CD14-positive monocyte (primary cell): ENCODE measurements around the gene DDX18. TPM values are rescaled to one million over a fixed set of nuclear protein-coding genes. Genes with fewer than 3 reads are reported as not detected.
A peak's percentile ranks its signal among the peaks of the same experiment; 100 is the strongest.

Experiments used
- DNase-seq, 3 donors: peaks; one replicate each; pipeline ENCODE4 v3.0.0-alpha.2; 2011 to 2022
- H2AFZ ChIP-seq: 2 replicates; pipeline ENCODE4 v1.6.0; 2012; ENCODE audit warnings: mild to moderate bottlenecking, low read depth, low read length, inconsistent platforms; ENCODE audit not compliant: insufficient read depth, poor library complexity, severe bottlenecking
- H3K27ac ChIP-seq, 2 donors: 1 replicate in 1 of 2; 2 replicates in 1 of 2; pipeline ENCODE4 v1.5.1; 2012 to 2013; ENCODE audit warnings: low read length in 2 of 2, control low read depth in 1 of 2, inconsistent platforms in 1 of 2, low read depth in 1 of 2, mild to moderate bottlenecking in 1 of 2
- H3K27me3 ChIP-seq, 2 donors: one replicate each; pipeline versions ENCODE4 v1.6.0 to v1.6.1; 2011 to 2013; ENCODE audit warnings: low read length in 2 of 2; ENCODE audit not compliant: control insufficient read depth in 2 of 2, insufficient read depth in 2 of 2
- H3K36me3 ChIP-seq, 2 donors: replicated peaks in 1 of 2; 1 replicate in 1 of 2; 2 replicates in 1 of 2; pipeline versions ENCODE4 v1.5.1 to v1.6.1; 2012 to 2013; ENCODE audit warnings: low read length in 2 of 2, control low read depth in 1 of 2, inconsistent platforms in 1 of 2, mild to moderate bottlenecking in 1 of 2; ENCODE audit not compliant: insufficient read depth in 2 of 2, control insufficient read depth in 1 of 2
- H3K4me1 ChIP-seq, 2 donors: 1 replicate in 1 of 2; 2 replicates in 1 of 2; pipeline versions ENCODE4 v1.5.1 to v1.6.1; 2012 to 2013; ENCODE audit warnings: low read length in 2 of 2, control low read depth in 1 of 2, inconsistent platforms in 1 of 2, mild to moderate bottlenecking in 1 of 2, moderate library complexity in 1 of 2; ENCODE audit not compliant: insufficient read depth in 2 of 2, control insufficient read depth in 1 of 2
- H3K4me2 ChIP-seq: replicated peaks from 2 replicates; pipeline ENCODE3; 2012; ENCODE audit warnings: low read length, moderate library complexity, mild to moderate bottlenecking; ENCODE audit not compliant: poor library complexity, severe bottlenecking; ENCODE audit errors: extremely low read depth
- H3K4me3 ChIP-seq, 3 experiments: fragments of 200-600 bp in 1 of 3; sonication (generic) in 1 of 3; replicated peaks in 1 of 3; 1 replicate in 2 of 3; 2 replicates in 1 of 3; pipeline ENCODE4 v1.5.1; 2011 to 2013; ENCODE audit warnings: low read length in 3 of 3, mild to moderate bottlenecking in 3 of 3, control low read depth in 2 of 3, low read depth in 2 of 3, inconsistent platforms in 1 of 3, moderate library complexity in 1 of 3
- H3K79me2 ChIP-seq: 2 replicates; pipeline ENCODE4 v1.6.0; 2012; ENCODE audit warnings: mild to moderate bottlenecking, control low read depth, inconsistent platforms, low read length, moderate library complexity; ENCODE audit not compliant: insufficient read depth
- H3K9ac ChIP-seq: 2 replicates; pipeline ENCODE4 v1.6.0; 2017; ENCODE audit warnings: low read length, mild to moderate bottlenecking; ENCODE audit not compliant: insufficient read depth, poor library complexity, severe bottlenecking
- H3K9me3 ChIP-seq, 2 donors: replicated peaks in 1 of 2; 1 replicate in 1 of 2; 2 replicates in 1 of 2; pipeline versions ENCODE4 v1.5.1 to v1.6.1; 2012 to 2013; ENCODE audit warnings: low read length in 2 of 2, control low read depth in 1 of 2; ENCODE audit not compliant: control insufficient read depth in 1 of 2, insufficient read depth in 1 of 2
- H4K20me1 ChIP-seq: 2 replicates; pipeline ENCODE4 v1.6.0; 2012; ENCODE audit warnings: mild to moderate bottlenecking, low read length, control low read depth, moderate library complexity; ENCODE audit not compliant: insufficient read depth
- H3K27ac Mint-ChIP-seq, 7 donors: one replicate each; pipeline ENCODE4 v1.8.0; 2020; ENCODE audit warnings: mild to moderate bottlenecking in 7 of 7, mixed read lengths in 7 of 7, moderate library complexity in 6 of 7, inconsistent platforms in 2 of 7
- H3K27me3 Mint-ChIP-seq, 3 donors: one replicate each; pipeline ENCODE4 v1.8.0; 2021 to 2022; ENCODE audit warnings: low read depth in 3 of 3, mild to moderate bottlenecking in 3 of 3, mixed read lengths in 3 of 3, moderate library complexity in 3 of 3, inconsistent platforms in 1 of 3
- H3K36me3 Mint-ChIP-seq, 2 donors: one replicate each; pipeline ENCODE4 v1.8.0; 2020; ENCODE audit warnings: mixed read lengths in 2 of 2, inconsistent platforms in 1 of 2, mild to moderate bottlenecking in 1 of 2
- H3K4me1 Mint-ChIP-seq: one replicate; pipeline ENCODE4 v1.8.0; 2020; ENCODE audit warnings: mild to moderate bottlenecking, mixed read lengths
- H3K4me3 Mint-ChIP-seq, 2 donors: one replicate each; pipeline ENCODE4 v1.8.0; 2020; ENCODE audit warnings: mild to moderate bottlenecking in 2 of 2, mixed read lengths in 2 of 2, moderate library complexity in 1 of 2
- H3K9me3 Mint-ChIP-seq, 7 donors: one replicate each; pipeline ENCODE4 v1.8.0; 2020 to 2022; ENCODE audit warnings: mixed read lengths in 7 of 7, mild to moderate bottlenecking in 6 of 7, moderate library complexity in 6 of 7, inconsistent platforms in 2 of 7
- CTCF ChIP-seq: fragments of 200-600 bp; IDR thresholded peaks from one replicate; pipeline ENCODE4 v1.8.0; 2022; ENCODE audit warnings: antibody characterized with exemption, mild to moderate bottlenecking
- WGBS: methylation state at CpG from one replicate; pipeline ENCODE4 v1.1.5; 2013; ENCODE audit warnings: missing lambda C conversion rate; ENCODE audit not compliant: insufficient coverage; 5-methylcytosine and 5-hydroxymethylcytosine counted together
- intact Hi-C, 2 donors: fragments of 100-400 bp; cut with micrococcal nuclease; formaldehyde crosslinking; loops; one replicate each; pipeline versions ENCODE4 v1.15.0 to v1.15.1; 2023
- polyA plus RNA-seq, 3 donors: library from polyadenylated mRNA; depleted of rRNA in 1 of 3; unstranded in 2 of 3; stranded (reverse) in 1 of 3; fragments of 300-500 nt in 2 of 3; fragments of >200 nt in 1 of 3; fragmentation: Illumina TruSeq in 2 of 3; gene quantifications; 1 replicate in 2 of 3; 2 replicates in 1 of 3; pipeline ENCODE4 v1.2.3, GENCODE V29; 2012 to 2021

Gene DDX18
- polyA plus RNA-seq, 3 donors = 19.1 to 21.1 (median 19.7) TPM

- peaks cover 5 to 27% (median 20%) of the 10 kb centered on the region in 3 donors for H3K27me3 Mint-ChIP-seq
- H3K4me1 Mint-ChIP-seq = no peaks in the 10 kb centered on the region
- H3K4me3 ChIP-seq = no peak overlapping the region
- no peak overlapping the region for H3K4me2 ChIP-seq
- H3K9ac ChIP-seq = no peak overlapping the region
- no peak for TF ChIP-seq CTCF
- no peaks in the 10 kb centered on the region for H3K36me3 ChIP-seq
- no peak overlapping the region for H3K4me3 Mint-ChIP-seq
- peaks cover 14 to 27% (median 21%) of the 10 kb centered on the region in 7 donors for H3K9me3 Mint-ChIP-seq
- intact Hi-C loops = no loop called here
- no peak overlapping the region for H2AFZ ChIP-seq
- no peaks in the 10 kb centered on the region for H3K36me3 Mint-ChIP-seq
- no peak overlapping the region for H3K27ac Mint-ChIP-seq
- no peaks in the 10 kb centered on the region for H3K4me1 ChIP-seq
- peaks cover 13 to 21% of the 10 kb centered on the region in 2 donors for H3K9me3 ChIP-seq
- no peak overlapping the region for H3K27ac ChIP-seq
- peaks cover 0 to 22% of the 10 kb centered on the region in 2 donors for H3K27me3 ChIP-seq
- WGBS = 66% methylated on average over 20 of the region's 41 CpGs
- H3K79me2 ChIP-seq = no peaks in the 10 kb centered on the region
- H4K20me1 ChIP-seq = no peaks in the 10 kb centered on the region
- DNase-seq = no peak
Measured at GRCh38 chr2:117858892-117859531, 44.5 kb downstream of the DDX18 start.

- intact Hi-C loops = no loop called here
Measured at GRCh38 chr2:117859532-117859911, 45.0 kb downstream of the DDX18 start.

More at GRCh38 chr2:117859532-117859911, 45.0 kb downstream of the DDX18 start:
- Histone ChIP-seq H2AFZ (no peak overlapping the region), H4K20me1 (no peaks in the 10 kb centered on the region), H3K9me3 (peaks cover 13 to 21% of the 10 kb centered on the region in 2 donors), H3K9ac (no peak overlapping the region), H3K4me2 (no peak overlapping the region), H3K36me3 (no peaks in the 10 kb centered on the region), H3K27me3 (peaks cover 0 to 22% of the 10 kb centered on the region in 2 donors), H3K27ac (no peak overlapping the region), H3K4me1 (no peaks in the 10 kb centered on the region), H3K79me2 (no peaks in the 10 kb centered on the region), H3K4me3 (no peak overlapping the region)
- Mint-ChIP-seq H3K4me3 (peak overlapping the region in 1 of 2 donors; percentile 57), H3K36me3 (no peaks in the 10 kb centered on the region), H3K9me3 (peaks cover 14 to 27% (median 21%) of the 10 kb centered on the region in 7 donors), H3K27me3 (peaks cover 5 to 27% (median 20%) of the 10 kb centered on the region in 3 donors), H3K4me1 (no peaks in the 10 kb centered on the region), H3K27ac (no peak overlapping the region)
- WGBS = 76% methylated on average over 44 of the region's 44 CpGs
- TF ChIP-seq CTCF = no peak
- no peak for DNase-seq
